ENCODE data around the gene KCNN1.

Gene KCNN1

GRCh38 chr19:17944301-17944700 lies 22.6 kb upstream of the KCNN1 start:
- Histone ChIP-seq H3K36me3 (ENCODE audit: insufficient read depth, low read length) (peaks cover 8% of the 10 kb centered on the region; the same call in 1 of the 2 replicates), H3K9me3 (ENCODE audit: low read length) (no peaks in the 10 kb centered on the region), H3K9ac (ENCODE audit: low read length) (no peak overlapping the region), H3K27me3 (ENCODE audit: insufficient read depth, low read length) (no peaks in the 10 kb centered on the region), H3F3A (ENCODE audit: insufficient read depth, low read length) (no peaks in the 10 kb centered on the region), H3K79me2 (ENCODE audit: insufficient read depth, low read length) (no peaks in the 10 kb centered on the region), H3K4me3 (ENCODE audit: low read depth, low read length, poor library complexity, severe bottlenecking) (no peak overlapping the region), H3K9me2 (ENCODE audit: low read depth, low read length) (no peaks in the 10 kb centered on the region), H2AFZ (ENCODE audit: low read length) (no peak overlapping the region), H3K27ac (ENCODE audit: low read depth, low read length, poor library complexity, severe bottlenecking) (no peak overlapping the region), H3K4me2 (ENCODE audit: low read length) (no peak overlapping the region), H4K20me1 (ENCODE audit: insufficient read depth, low read length) (no peaks in the 10 kb centered on the region), H3K4me1 (ENCODE audit: insufficient read depth, low read length, severe bottlenecking) (peaks cover 18% of the 10 kb centered on the region)
- TF ChIP-seq EZH2 (IDR thresholded peaks at IDR 0.05; ENCODE audit: borderline replicate concordance, low read length) (no peak), CTCF (IDR thresholded peaks at IDR 0.05; ENCODE audit: low read length) (no peak)

GRCh38 chr19:17946965-17947784 lies 19.7 kb upstream of the KCNN1 start:
- H3K36me3 ChIP-seq (ENCODE audit: insufficient read depth, low read length) = peaks cover 5% of the 10 kb centered on the region; the same call in 1 of the 2 replicates
- H3F3A ChIP-seq (ENCODE audit: insufficient read depth, low read length) = no peaks in the 10 kb centered on the region
- H3K27me3 ChIP-seq (ENCODE audit: insufficient read depth, low read length) = peaks cover 11% of the 10 kb centered on the region; the same call in 1 of the 2 replicates
- peak overlapping the region; percentile 54 for H3K4me3 ChIP-seq (ENCODE audit: low read depth, low read length, poor library complexity, severe bottlenecking)
- H3K4me1 ChIP-seq (ENCODE audit: insufficient read depth, low read length, severe bottlenecking) = peaks cover 40% of the 10 kb centered on the region
- peak overlapping the region; percentile 74 for H3K4me2 ChIP-seq (ENCODE audit: low read length)
- H3K9me2 ChIP-seq (ENCODE audit: low read depth, low read length) = no peaks in the 10 kb centered on the region
- no peak overlapping the region; the same call in 1 of the 2 replicates for H2AFZ ChIP-seq (ENCODE audit: low read length)
- no peaks in the 10 kb centered on the region for H3K79me2 ChIP-seq (ENCODE audit: insufficient read depth, low read length)
- peak overlapping the region; percentile 55 for H3K27ac ChIP-seq (ENCODE audit: low read depth, low read length, poor library complexity, severe bottlenecking)
- H3K9ac ChIP-seq (ENCODE audit: low read length) = peak overlapping the region; percentile 56
- H4K20me1 ChIP-seq (ENCODE audit: insufficient read depth, low read length) = no peaks in the 10 kb centered on the region
- TF ChIP-seq EZH2 (IDR thresholded peaks at IDR 0.05; ENCODE audit: borderline replicate concordance, low read length) = no peak
- no peak for TF ChIP-seq CTCF (IDR thresholded peaks at IDR 0.05; ENCODE audit: low read length)
- H3K9me3 ChIP-seq (ENCODE audit: low read length) = no peaks in the 10 kb centered on the region

- H3K36me3 ChIP-seq (ENCODE audit: insufficient read depth, low read length) = peaks cover 5% of the 10 kb centered on the region; the same call in 1 of the 2 replicates
- no peaks in the 10 kb centered on the region for H3F3A ChIP-seq (ENCODE audit: insufficient read depth, low read length)
- peak overlapping the region; percentile 60 for H3K4me3 ChIP-seq (ENCODE audit: low read depth, low read length, poor library complexity, severe bottlenecking)
- H3K79me2 ChIP-seq (ENCODE audit: insufficient read depth, low read length) = no peaks in the 10 kb centered on the region
- peaks cover 40% of the 10 kb centered on the region for H3K4me1 ChIP-seq (ENCODE audit: insufficient read depth, low read length, severe bottlenecking)
- H3K27me3 ChIP-seq (ENCODE audit: insufficient read depth, low read length) = peaks cover 11% of the 10 kb centered on the region; the same call in 1 of the 2 replicates
- peak overlapping the region; percentile 73 for H3K4me2 ChIP-seq (ENCODE audit: low read length)
- H4K20me1 ChIP-seq (ENCODE audit: insufficient read depth, low read length) = no peaks in the 10 kb centered on the region
- H2AFZ ChIP-seq (ENCODE audit: low read length) = no peak overlapping the region
- H3K9me2 ChIP-seq (ENCODE audit: low read depth, low read length) = no peaks in the 10 kb centered on the region
- no peak overlapping the region for H3K27ac ChIP-seq (ENCODE audit: low read depth, low read length, poor library complexity, severe bottlenecking)
- no peak for TF ChIP-seq EZH2 (IDR thresholded peaks at IDR 0.05; ENCODE audit: borderline replicate concordance, low read length)
- TF ChIP-seq CTCF (IDR thresholded peaks at IDR 0.05; ENCODE audit: low read length) = no peak
- peak overlapping the region; percentile 43; the same call in 1 of the 2 replicates for H3K9ac ChIP-seq (ENCODE audit: low read length)
- no peaks in the 10 kb centered on the region for H3K9me3 ChIP-seq (ENCODE audit: low read length)
Measured at GRCh38 chr19:17947815-17948513, 18.9 kb upstream of the KCNN1 start.
